SK-N-SH treated with all-trans-retinoic acid at 6 μM for 48 hours (cell line): ENCODE data around the gene RPRD2.

Experiments
- ARNTL ChIP-seq: fragments of 450-650 bp; formaldehyde crosslinking; IDR thresholded peaks from 2 replicates; pipeline ENCODE4 v1.5.0; 2020; ENCODE audit warnings: low read depth, mild to moderate bottlenecking, moderate library complexity, borderline replicate concordance
- CREB5 ChIP-seq: fragments of 250-450 bp; sonication (Bioruptor Pico); IDR thresholded peaks from 2 replicates; pipeline ENCODE4 v1.5.1; 2020; ENCODE audit warnings: low read depth, mild to moderate bottlenecking, moderate library complexity
- GLIS3 ChIP-seq: fragments of 250-450 bp; sonication (Bioruptor Pico); IDR thresholded peaks from 2 replicates; pipeline ENCODE4 v1.5.0; 2020; ENCODE audit warnings: mild to moderate bottlenecking, moderate library complexity
- PPARA ChIP-seq: fragments of 250-450 bp; sonication (Bioruptor Pico); IDR thresholded peaks from 2 replicates; pipeline ENCODE4 v1.5.0; 2020; ENCODE audit warnings: mild to moderate bottlenecking, borderline replicate concordance
- TSHZ2 ChIP-seq: fragments of 250-450 bp; sonication (Bioruptor Pico); IDR thresholded peaks from 2 replicates; pipeline ENCODE4 v1.5.0; 2020; ENCODE audit warnings: mild to moderate bottlenecking, moderate library complexity
- ZC3H10 ChIP-seq: fragments of 250-450 bp; sonication (Bioruptor Pico); IDR thresholded peaks from 2 replicates; pipeline ENCODE4 v1.5.1; 2021; ENCODE audit warnings: mild to moderate bottlenecking, moderate library complexity
- ZFP3 ChIP-seq: fragments of 250-450 bp; sonication (Bioruptor Pico); IDR thresholded peaks from 2 replicates; pipeline ENCODE4 v1.5.0; 2020; ENCODE audit warnings: mild to moderate bottlenecking, moderate library complexity

GRCh38 chr1:150321826-150322166, 42.2 kb upstream of the RPRD2 start:
- no peak for TF ChIP-seq CREB5 (CRISPR knock-in tag)
- no peak for TF ChIP-seq GLIS3 (CRISPR knock-in tag)
- no peak for TF ChIP-seq PPARA (CRISPR knock-in tag)
- TF ChIP-seq ZFP3 (CRISPR knock-in tag): no peak
- TF ChIP-seq ZC3H10: no peak
- no peak for TF ChIP-seq ARNTL
- no peak for TF ChIP-seq TSHZ2 (CRISPR knock-in tag)
